Measurements from ENCODE around the gene CHIA. TPM values are rescaled to one million over a fixed set of nuclear protein-coding genes. Genes with fewer than 3 reads are reported as not detected.

The CHIA gene
- total and polyA plus RNA-seq, 2 of the 13 experiments (the other 11 are each of a cell fraction or from before 2014, with no cell fraction given): not detected

DNA sequence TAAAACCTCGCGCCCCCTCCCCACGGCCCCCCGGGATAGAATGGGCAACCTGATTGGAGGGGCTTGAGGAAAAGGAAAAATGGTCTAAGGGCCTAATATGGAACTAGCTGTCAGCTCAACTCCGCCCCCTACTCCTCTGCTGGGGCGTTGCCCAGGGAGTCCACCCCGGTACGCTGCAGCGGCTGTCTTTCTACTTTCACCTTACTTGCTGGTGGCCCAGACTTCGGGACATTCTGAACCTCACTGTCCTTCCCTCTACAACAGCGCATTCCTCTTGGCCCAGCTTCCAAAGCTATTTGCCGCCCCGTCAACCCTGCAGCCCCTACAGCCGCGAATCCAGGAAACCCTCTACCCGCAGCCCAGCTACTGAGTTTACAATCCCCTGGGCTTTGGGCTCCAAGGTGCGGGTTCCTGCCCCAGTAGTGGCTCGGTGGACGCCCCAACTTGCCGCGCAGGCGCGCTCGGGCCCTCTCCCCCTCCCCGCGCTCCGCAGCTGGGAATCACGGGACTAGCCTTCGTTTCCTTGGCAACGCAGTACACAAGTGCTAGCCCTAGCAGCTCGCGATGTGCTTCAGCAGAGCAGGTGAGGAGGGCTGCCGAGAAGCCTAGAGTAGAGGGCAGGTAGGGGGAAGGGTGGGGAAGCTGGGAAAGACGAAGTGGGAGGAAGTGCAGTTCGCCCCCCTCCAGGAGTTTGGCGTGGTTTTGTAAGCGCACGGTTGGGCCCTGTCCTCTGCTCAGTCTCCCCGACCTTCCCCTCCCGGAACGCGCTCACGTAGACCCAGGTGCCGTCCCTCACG, 55.6 kb downstream of the CHIA start (continued):
- peak; percentile 72; the same call in 1 of the 2 replicates for TF ChIP-seq U2AF2 (IDR thresholded peaks at IDR 0.05; ENCODE audit: low read depth, low read length)
- no peak for TF ChIP-seq ZNF724P (CRISPR knock-in tag; IDR thresholded peaks at IDR 0.05; ENCODE audit: borderline replicate concordance)
- TF ChIP-seq, protein P1, sequence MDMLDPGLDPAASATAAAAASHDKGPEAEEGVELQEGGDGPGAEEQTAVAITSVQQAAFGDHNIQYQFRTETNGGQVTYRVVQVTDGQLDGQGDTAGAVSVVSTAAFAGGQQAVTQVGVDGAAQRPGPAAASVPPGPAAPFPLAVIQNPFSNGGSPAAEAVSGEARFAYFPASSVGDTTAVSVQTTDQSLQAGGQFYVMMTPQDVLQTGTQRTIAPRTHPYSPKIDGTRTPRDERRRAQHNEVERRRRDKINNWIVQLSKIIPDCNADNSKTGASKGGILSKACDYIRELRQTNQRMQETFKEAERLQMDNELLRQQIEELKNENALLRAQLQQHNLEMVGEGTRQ (IDR thresholded peaks at IDR 0.05; ENCODE audit: low read depth, low read length): no peak
- TF ChIP-seq, protein P1 (CRISPR knock-in tag; IDR thresholded peaks at IDR 0.05; ENCODE audit: borderline replicate concordance): peak; percentile 57
- TF ChIP-seq, protein P2, sequence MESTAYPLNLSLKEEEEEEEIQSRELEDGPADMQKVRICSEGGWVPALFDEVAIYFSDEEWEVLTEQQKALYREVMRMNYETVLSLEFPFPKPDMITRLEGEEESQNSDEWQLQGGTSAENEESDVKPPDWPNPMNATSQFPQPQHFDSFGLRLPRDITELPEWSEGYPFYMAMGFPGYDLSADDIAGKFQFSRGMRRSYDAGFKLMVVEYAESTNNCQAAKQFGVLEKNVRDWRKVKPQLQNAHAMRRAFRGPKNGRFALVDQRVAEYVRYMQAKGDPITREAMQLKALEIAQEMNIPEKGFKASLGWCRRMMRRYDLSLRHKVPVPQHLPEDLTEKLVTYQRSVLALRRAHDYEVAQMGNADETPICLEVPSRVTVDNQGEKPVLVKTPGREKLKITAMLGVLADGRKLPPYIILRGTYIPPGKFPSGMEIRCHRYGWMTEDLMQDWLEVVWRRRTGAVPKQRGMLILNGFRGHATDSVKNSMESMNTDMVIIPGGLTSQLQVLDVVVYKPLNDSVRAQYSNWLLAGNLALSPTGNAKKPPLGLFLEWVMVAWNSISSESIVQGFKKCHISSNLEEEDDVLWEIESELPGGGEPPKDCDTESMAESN (CRISPR knock-in tag; conservative IDR thresholded peaks at IDR 0.05): peak; percentile 63; the same call in 1 of the 2 replicates
- TF ChIP-seq SRY (CRISPR knock-in tag; IDR thresholded peaks at IDR 0.05): no peak
- no peak for TF ChIP-seq ZNF430 (CRISPR knock-in tag; IDR thresholded peaks at IDR 0.05)
- TF ChIP-seq ZNF782 (CRISPR knock-in tag; IDR thresholded peaks at IDR 0.05; ENCODE audit: borderline replicate concordance): no peak
- TF ChIP-seq MLLT10 (CRISPR knock-in tag; IDR thresholded peaks at IDR 0.05): no peak
- TF ChIP-seq MYC (CRISPR knock-in tag; IDR thresholded peaks at IDR 0.05; ENCODE audit: borderline replicate concordance): peak; percentile 31; the same call in 1 of the 2 replicates
- no peak for TF ChIP-seq ZNF577 (CRISPR knock-in tag; IDR thresholded peaks at IDR 0.05; ENCODE audit: borderline replicate concordance, low read depth)
- 0 out of 2 replicates have a peak, but pooled peaks have one; percentile 30 for TF ChIP-seq ZNF232 (CRISPR knock-in tag; IDR thresholded peaks at IDR 0.05; ENCODE audit: borderline replicate concordance)
- TF ChIP-seq ZSCAN20 (CRISPR knock-in tag; IDR thresholded peaks at IDR 0.05; ENCODE audit: borderline replicate concordance): no peak
- TF ChIP-seq MIXL1 (CRISPR knock-in tag; IDR thresholded peaks at IDR 0.05): no peak
- no peak for TF ChIP-seq ZNF550 (CRISPR knock-in tag; IDR thresholded peaks at IDR 0.05; ENCODE audit: borderline replicate concordance)
- TF ChIP-seq ZNF839 (CRISPR knock-in tag; IDR thresholded peaks at IDR 0.05; ENCODE audit: borderline replicate concordance): peak; percentile 50; the same call in 1 of the 2 replicates
- TF ChIP-seq, protein P3, sequence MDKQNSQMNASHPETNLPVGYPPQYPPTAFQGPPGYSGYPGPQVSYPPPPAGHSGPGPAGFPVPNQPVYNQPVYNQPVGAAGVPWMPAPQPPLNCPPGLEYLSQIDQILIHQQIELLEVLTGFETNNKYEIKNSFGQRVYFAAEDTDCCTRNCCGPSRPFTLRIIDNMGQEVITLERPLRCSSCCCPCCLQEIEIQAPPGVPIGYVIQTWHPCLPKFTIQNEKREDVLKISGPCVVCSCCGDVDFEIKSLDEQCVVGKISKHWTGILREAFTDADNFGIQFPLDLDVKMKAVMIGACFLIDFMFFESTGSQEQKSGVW (CRISPR knock-in tag; IDR thresholded peaks at IDR 0.05; ENCODE audit: borderline replicate concordance): no peak
- peak; percentile 18 for TF ChIP-seq TEAD3 (CRISPR knock-in tag; optimal IDR thresholded peaks at IDR 0.05; ENCODE audit: borderline replicate concordance)
- TF ChIP-seq, protein P4, sequence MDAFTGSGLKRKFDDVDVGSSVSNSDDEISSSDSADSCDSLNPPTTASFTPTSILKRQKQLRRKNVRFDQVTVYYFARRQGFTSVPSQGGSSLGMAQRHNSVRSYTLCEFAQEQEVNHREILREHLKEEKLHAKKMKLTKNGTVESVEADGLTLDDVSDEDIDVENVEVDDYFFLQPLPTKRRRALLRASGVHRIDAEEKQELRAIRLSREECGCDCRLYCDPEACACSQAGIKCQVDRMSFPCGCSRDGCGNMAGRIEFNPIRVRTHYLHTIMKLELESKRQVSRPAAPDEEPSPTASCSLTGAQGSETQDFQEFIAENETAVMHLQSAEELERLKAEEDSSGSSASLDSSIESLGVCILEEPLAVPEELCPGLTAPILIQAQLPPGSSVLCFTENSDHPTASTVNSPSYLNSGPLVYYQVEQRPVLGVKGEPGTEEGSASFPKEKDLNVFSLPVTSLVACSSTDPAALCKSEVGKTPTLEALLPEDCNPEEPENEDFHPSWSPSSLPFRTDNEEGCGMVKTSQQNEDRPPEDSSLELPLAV (CRISPR knock-in tag; conservative IDR thresholded peaks at IDR 0.05; ENCODE audit: low read depth): no peak
- peak; percentile 58; the same call in 1 of the 2 replicates for TF ChIP-seq ZNF788 (CRISPR knock-in tag; IDR thresholded peaks at IDR 0.05; ENCODE audit: borderline replicate concordance)
- TF ChIP-seq HNF4G (IDR thresholded peaks at IDR 0.05; ENCODE audit: borderline replicate concordance, low read depth, low read length): no peak
- no peak for TF ChIP-seq HNF4G (CRISPR knock-in tag; IDR thresholded peaks at IDR 0.05; ENCODE audit: borderline replicate concordance, low read depth)
- TF ChIP-seq NAIF1 (CRISPR knock-in tag; IDR thresholded peaks at IDR 0.05; ENCODE audit: borderline replicate concordance): no peak
- no peak for TF ChIP-seq RXRB (CRISPR knock-in tag; IDR thresholded peaks at IDR 0.05; ENCODE audit: borderline replicate concordance)

Measured in HepG2 (cell line).